Prostate gland (tissue), 2 donors: ENCODE data around the gene ENOX1. TPM values are rescaled to one million over a fixed set of nuclear protein-coding genes. Genes with fewer than 3 reads are reported as not detected.
A peak's percentile ranks its signal among the peaks of the same experiment; 100 is the strongest.

ENCODE experiments used
- DNase-seq: peaks from one replicate; pipeline ENCODE4 v3.0.0-alpha.2; 2019; ENCODE audit warnings: low spot score
- H3K27ac ChIP-seq, 2 donors: fragments of 200-600 bp; sonication (generic); 2 replicates each; pipeline ENCODE4 v1.5.1; 2017 to 2019
- H3K27me3 ChIP-seq: fragments of 200-600 bp; sonication (generic); replicated peaks from 2 replicates; pipeline ENCODE4 v1.5.1; 2019; ENCODE audit not compliant: insufficient read depth
- H3K36me3 ChIP-seq, 2 donors: fragments of 200-600 bp; sonication (generic); 1 replicate in 1 of 2; 2 replicates in 1 of 2; pipeline versions ENCODE4 v1.5.1 to v1.8.1; 2017 to 2019
- H3K4me1 ChIP-seq: fragments of 200-600 bp; sonication (generic); replicated peaks from 2 replicates; pipeline ENCODE4 v1.5.1; 2019
- H3K4me3 ChIP-seq, 2 donors: fragments of 200-600 bp; sonication (generic); 2 replicates each; pipeline ENCODE4 v1.5.1; 2017 to 2019
- H3K9me3 ChIP-seq: fragments of 200-600 bp; sonication (generic); 2 replicates; pipeline ENCODE4 v1.5.1; 2017
- POLR2A ChIP-seq: fragments of 450-650 bp; IDR thresholded peaks from one replicate; pipeline ENCODE4 v1.6.1; 2016; ENCODE audit warnings: antibody characterized with exemption, mild to moderate bottlenecking
- POLR2AphosphoS5 ChIP-seq: sonication (generic); formaldehyde crosslinking; IDR thresholded peaks from one replicate; pipeline ENCODE4 v1.6.1; 2017; ENCODE audit warnings: antibody characterized with exemption
- WGBS: methylation state at CpG from one replicate; pipeline ENCODE4 v1.1.5; 2018; 5-methylcytosine and 5-hydroxymethylcytosine counted together
- intact Hi-C: fragments of 100-400 bp; cut with DNase I; formaldehyde crosslinking; loops from one replicate; pipeline ENCODE4 v1.14.2; 2022
- total RNA-seq, 2 donors: library from RNA; depleted of rRNA; stranded (reverse); fragments of >200 nt; gene quantifications; one replicate each; pipeline ENCODE4 v1.1.0, GENCODE V29; 2016
- TF ChIP-seq, protein P1 (sequence below), 4 experiments: fragments of 200-600 bp in 2 of 4; fragments of 450-650 bp in 2 of 4; sonication (generic) in 2 of 4; IDR thresholded peaks; 1 replicate in 3 of 4; 2 replicates in 1 of 4; pipeline ENCODE4 v1.5.1; 2016 to 2019; ENCODE audit warnings: antibody characterized with exemption in 4 of 4, mild to moderate bottlenecking in 2 of 4, moderate library complexity in 2 of 4

Gene ENOX1
- total RNA-seq, 2 donors from 2014 or later: 4.5 to 5.3 TPM

DNA sequence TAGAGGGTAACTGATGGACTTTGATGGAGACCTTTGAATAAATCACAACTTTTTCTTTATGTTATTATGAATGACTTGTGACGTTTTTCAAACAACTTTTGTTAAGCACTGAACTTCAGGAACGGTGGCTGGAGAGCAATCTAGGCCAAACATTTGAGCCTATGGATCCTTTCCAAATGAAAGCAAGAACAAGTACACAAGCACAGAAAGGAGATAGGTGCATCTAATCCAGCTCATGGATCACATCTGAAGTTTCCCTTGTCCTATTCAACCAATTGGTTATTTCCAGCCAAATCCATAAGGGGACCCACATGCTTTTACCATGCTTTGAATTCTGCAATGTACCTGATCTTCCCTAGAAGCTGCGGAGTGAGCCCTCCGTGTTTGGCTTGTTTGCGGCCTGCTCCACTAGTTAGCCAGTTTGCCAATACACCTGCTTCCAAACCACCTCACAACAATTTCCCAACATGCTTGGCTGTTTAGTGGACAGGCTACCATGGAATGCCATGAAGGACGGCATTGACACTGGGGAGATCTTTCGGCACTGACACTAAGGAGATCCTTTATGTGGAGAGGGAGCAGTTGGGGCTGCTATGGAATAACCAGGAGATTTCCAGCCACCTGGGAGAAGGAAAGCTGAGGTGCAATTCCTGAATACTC, 447.5 kb downstream of the ENOX1 start:
- H3K36me3 ChIP-seq: no peaks in the 10 kb centered on the region
- intact Hi-C loops: loop anchor here (5.0 kb wide), 1 partner anchor 173 kb away; no protein-coding TSS in a partner anchor
- WGBS: 85% methylated on average over 7 of the region's 7 CpGs
- H3K27ac ChIP-seq: no peak overlapping the region
- H3K4me3 ChIP-seq: no peak overlapping the region
- H3K27me3 ChIP-seq: no peaks in the 10 kb centered on the region
- TF ChIP-seq, protein P1, sequence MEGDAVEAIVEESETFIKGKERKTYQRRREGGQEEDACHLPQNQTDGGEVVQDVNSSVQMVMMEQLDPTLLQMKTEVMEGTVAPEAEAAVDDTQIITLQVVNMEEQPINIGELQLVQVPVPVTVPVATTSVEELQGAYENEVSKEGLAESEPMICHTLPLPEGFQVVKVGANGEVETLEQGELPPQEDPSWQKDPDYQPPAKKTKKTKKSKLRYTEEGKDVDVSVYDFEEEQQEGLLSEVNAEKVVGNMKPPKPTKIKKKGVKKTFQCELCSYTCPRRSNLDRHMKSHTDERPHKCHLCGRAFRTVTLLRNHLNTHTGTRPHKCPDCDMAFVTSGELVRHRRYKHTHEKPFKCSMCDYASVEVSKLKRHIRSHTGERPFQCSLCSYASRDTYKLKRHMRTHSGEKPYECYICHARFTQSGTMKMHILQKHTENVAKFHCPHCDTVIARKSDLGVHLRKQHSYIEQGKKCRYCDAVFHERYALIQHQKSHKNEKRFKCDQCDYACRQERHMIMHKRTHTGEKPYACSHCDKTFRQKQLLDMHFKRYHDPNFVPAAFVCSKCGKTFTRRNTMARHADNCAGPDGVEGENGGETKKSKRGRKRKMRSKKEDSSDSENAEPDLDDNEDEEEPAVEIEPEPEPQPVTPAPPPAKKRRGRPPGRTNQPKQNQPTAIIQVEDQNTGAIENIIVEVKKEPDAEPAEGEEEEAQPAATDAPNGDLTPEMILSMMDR (IDR thresholded peaks at IDR 0.05): no peak
- TF ChIP-seq POLR2AphosphoS5 (no peak), POLR2A (no peak)
- DNase-seq: no peak
- no peaks in the 10 kb centered on the region for H3K4me1 ChIP-seq
- H3K9me3 ChIP-seq: no peaks in the 10 kb centered on the region

DNA sequence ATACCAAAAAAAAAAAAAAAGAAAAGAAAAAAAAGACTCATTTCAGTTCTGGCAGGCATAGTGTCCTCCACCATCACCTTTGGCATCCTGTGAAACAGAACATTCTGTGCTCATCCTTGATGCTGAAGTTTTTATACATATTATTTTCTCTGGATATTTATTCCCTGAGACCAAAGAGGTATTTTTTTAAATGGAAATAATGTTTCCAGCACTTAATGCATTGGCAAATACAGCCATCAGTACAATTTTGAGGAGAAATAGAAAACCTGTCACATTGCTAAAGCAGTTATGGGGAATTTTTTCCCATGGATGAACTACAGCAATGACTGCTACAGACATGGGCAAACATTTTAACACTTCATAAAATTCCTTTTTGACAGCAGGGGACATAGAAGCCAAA, 451.0 kb downstream of the ENOX1 start:
- intact Hi-C loops: loop anchor here (5.0 kb wide), 1 partner anchor 177 kb away; no protein-coding TSS in a partner anchor
- H3K27ac ChIP-seq: peak overlapping the region in 1 of 2 donors; percentile 22

DNA sequence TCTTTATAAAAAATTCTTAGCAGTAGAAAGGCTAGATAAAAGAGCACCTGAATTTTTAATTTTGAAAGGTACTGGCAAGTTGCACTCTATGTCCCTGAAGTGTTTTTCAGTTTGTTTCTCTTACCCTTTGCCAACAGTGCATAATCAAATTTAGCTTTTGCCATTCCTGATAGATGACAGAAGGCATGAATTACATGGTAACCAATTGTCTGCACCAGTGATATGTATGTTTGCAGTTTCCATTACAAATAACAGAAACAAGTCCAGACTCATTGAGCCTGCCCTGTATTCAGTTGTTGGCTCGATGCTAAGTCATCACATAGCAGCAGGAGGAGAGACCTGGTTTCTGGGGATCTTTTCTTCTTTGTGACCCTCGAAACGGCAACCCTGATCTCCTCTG, 453.6 kb downstream of the ENOX1 start:
- no peaks in the 10 kb centered on the region for H3K4me1 ChIP-seq
- 56% methylated on average over 3 of the region's 3 CpGs for WGBS
- DNase-seq: no peak
- H3K36me3 ChIP-seq: no peaks in the 10 kb centered on the region
- TF ChIP-seq POLR2AphosphoS5 (peak; percentile 22), POLR2A (no peak)
- TF ChIP-seq, protein P1 (IDR thresholded peaks at IDR 0.05): no peak
- no peak overlapping the region for H3K4me3 ChIP-seq
- H3K9me3 ChIP-seq: no peaks in the 10 kb centered on the region
- intact Hi-C loops: loop anchor here (5.0 kb wide), 1 partner anchor 34 kb away; no protein-coding TSS in a partner anchor
- H3K27me3 ChIP-seq: no peaks in the 10 kb centered on the region
- no peak overlapping the region for H3K27ac ChIP-seq

More for the DNA sequence above, 451.0 kb downstream of the ENOX1 start:
- no peaks in the 10 kb centered on the region for H3K36me3 ChIP-seq
- DNase-seq: no peak
- no peaks in the 10 kb centered on the region for H3K27me3 ChIP-seq
- no peaks in the 10 kb centered on the region for H3K9me3 ChIP-seq
- no peaks in the 10 kb centered on the region for H3K4me1 ChIP-seq
- no peak overlapping the region for H3K4me3 ChIP-seq
- TF ChIP-seq, protein P1 (IDR thresholded peaks at IDR 0.05): no peak
- TF ChIP-seq POLR2AphosphoS5 (no peak), POLR2A (no peak)

DNA sequence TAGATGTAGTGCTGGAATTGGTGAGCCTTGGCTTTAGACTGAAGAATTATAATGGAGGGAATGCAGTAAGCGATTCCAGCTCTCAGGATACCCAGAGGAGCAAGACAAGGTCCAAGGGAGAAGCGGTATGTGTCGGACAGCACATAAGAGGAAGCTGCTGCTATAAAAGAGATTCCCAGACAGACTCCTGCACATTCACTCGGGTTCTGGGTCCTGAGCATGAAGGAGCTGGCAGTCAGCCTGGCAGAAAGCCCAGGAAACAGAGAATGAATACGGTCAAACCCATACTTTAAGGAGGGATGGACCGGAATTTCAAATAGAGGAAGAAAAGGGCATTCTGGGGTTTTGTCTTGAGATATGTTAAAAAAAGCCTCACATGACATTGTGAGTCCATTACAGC, 455.1 kb downstream of the ENOX1 start:
- H3K4me3 ChIP-seq: no peak overlapping the region
- TF ChIP-seq, protein P1 (IDR thresholded peaks at IDR 0.05): no peak
- no peak for TF ChIP-seq POLR2A
- TF ChIP-seq POLR2AphosphoS5: no peak
- DNase-seq: peak; percentile 28
- no peaks in the 10 kb centered on the region for H3K36me3 ChIP-seq
- intact Hi-C loops: loop anchor here (5.0 kb wide), 1 partner anchor 36 kb away; no protein-coding TSS in a partner anchor
- H3K9me3 ChIP-seq: no peaks in the 10 kb centered on the region
- no peaks in the 10 kb centered on the region for H3K4me1 ChIP-seq
- H3K27ac ChIP-seq: no peak overlapping the region
- H3K27me3 ChIP-seq: no peaks in the 10 kb centered on the region
- 36% methylated on average over 6 of the region's 6 CpGs for WGBS

DNA sequence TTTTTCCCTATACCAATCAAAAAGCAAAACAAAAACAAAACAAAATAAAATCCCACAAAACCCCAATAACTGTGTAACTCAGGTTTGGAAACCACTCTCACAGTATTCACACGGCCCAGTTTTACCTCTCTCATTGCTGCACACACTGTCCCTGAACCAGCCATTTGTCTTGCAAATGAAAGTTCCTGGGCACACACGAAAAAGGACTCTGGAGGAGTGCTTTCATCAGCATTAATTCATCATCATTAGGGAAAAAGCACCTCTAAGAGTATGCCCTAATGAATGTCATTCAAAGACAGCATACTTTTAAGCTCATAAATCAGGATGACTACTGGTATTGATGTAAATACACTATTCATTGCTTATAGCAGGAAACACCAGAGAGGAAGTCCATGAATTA, 457.1 kb downstream of the ENOX1 start:
- intact Hi-C loops: loop anchor here (5.0 kb wide), 1 partner anchor 38 kb away; no protein-coding TSS in a partner anchor
- H3K9me3 ChIP-seq: no peaks in the 10 kb centered on the region
- no peaks in the 10 kb centered on the region for H3K36me3 ChIP-seq
- TF ChIP-seq POLR2AphosphoS5: no peak
- TF ChIP-seq, protein P1 (IDR thresholded peaks at IDR 0.05): no peak
- TF ChIP-seq POLR2A: no peak
- H3K27ac ChIP-seq: no peak overlapping the region
- 72% methylated on average over 2 of the region's 2 CpGs for WGBS
- H3K27me3 ChIP-seq: no peaks in the 10 kb centered on the region
- no peak for DNase-seq
- no peaks in the 10 kb centered on the region for H3K4me1 ChIP-seq
- no peak overlapping the region for H3K4me3 ChIP-seq
